HL-60 (cell line): ENCODE measurements around the gene EPN3.

ENCODE experiments used
- DNase-seq, 2 experiments: peaks; one replicate each; pipeline ENCODE4 v3.0.0-alpha.2; 2010 to 2020; ENCODE audit warnings: low read depth in 1 of 2, low spot score in 1 of 2
- H3K27ac ChIP-seq: fragments of 250-450 bp; sonication (Bioruptor Pico); replicated peaks from 2 replicates; pipeline ENCODE4 v1.5.1; 2020; ENCODE audit warnings: mild to moderate bottlenecking, moderate library complexity
- H3K27me3 ChIP-seq: fragments of 250-450 bp; sonication (Bioruptor Pico); 2 replicates; pipeline ENCODE4 v1.5.1; 2021; ENCODE audit warnings: mild to moderate bottlenecking, moderate library complexity; ENCODE audit not compliant: insufficient read depth, poor library complexity, severe bottlenecking
- H3K4me3 ChIP-seq: replicated peaks from 2 replicates; pipeline ENCODE4 v1.5.1; 2011; ENCODE audit warnings: mild to moderate bottlenecking, control low read depth, low read length; ENCODE audit not compliant: insufficient read depth
- GABPA ChIP-seq: IDR thresholded peaks from 2 replicates; pipeline ENCODE4 v1.6.1; 2012; ENCODE audit warnings: low read depth
- POLR2AphosphoS5 ChIP-seq: IDR thresholded peaks from 2 replicates; pipeline ENCODE4 v1.6.1; 2012; ENCODE audit warnings: low read depth
- REST ChIP-seq: IDR thresholded peaks from 2 replicates; pipeline ENCODE4 v1.6.1; 2012; ENCODE audit warnings: low read depth; ENCODE audit not compliant: insufficient replicate concordance
- SPI1 ChIP-seq: IDR thresholded peaks from 2 replicates; pipeline ENCODE4 v1.6.1; 2012; ENCODE audit warnings: low read depth, mild to moderate bottlenecking, borderline replicate concordance
- TF ChIP-seq, protein P1 (sequence below): IDR thresholded peaks from one replicate; pipeline ENCODE4 v1.5.1; 2011; ENCODE audit warnings: low read length, control low read depth, inconsistent platforms; ENCODE audit not compliant: insufficient read depth

Gene EPN3

GRCh38 chr17:50581316-50581715 is 48.8 kb downstream of the EPN3 start:
- DNase-seq, result no peak
- peaks cover 5% of the 10 kb centered on the region for H3K27me3 ChIP-seq
- no peak overlapping the region for H3K4me3 ChIP-seq
- H3K27ac ChIP-seq, result no peak overlapping the region
- TF ChIP-seq POLR2AphosphoS5, result no peak
- TF ChIP-seq, protein P1, sequence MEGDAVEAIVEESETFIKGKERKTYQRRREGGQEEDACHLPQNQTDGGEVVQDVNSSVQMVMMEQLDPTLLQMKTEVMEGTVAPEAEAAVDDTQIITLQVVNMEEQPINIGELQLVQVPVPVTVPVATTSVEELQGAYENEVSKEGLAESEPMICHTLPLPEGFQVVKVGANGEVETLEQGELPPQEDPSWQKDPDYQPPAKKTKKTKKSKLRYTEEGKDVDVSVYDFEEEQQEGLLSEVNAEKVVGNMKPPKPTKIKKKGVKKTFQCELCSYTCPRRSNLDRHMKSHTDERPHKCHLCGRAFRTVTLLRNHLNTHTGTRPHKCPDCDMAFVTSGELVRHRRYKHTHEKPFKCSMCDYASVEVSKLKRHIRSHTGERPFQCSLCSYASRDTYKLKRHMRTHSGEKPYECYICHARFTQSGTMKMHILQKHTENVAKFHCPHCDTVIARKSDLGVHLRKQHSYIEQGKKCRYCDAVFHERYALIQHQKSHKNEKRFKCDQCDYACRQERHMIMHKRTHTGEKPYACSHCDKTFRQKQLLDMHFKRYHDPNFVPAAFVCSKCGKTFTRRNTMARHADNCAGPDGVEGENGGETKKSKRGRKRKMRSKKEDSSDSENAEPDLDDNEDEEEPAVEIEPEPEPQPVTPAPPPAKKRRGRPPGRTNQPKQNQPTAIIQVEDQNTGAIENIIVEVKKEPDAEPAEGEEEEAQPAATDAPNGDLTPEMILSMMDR, result no peak
- TF ChIP-seq REST, result no peak
- TF ChIP-seq SPI1, result no peak
- TF ChIP-seq GABPA, result no peak

DNA sequence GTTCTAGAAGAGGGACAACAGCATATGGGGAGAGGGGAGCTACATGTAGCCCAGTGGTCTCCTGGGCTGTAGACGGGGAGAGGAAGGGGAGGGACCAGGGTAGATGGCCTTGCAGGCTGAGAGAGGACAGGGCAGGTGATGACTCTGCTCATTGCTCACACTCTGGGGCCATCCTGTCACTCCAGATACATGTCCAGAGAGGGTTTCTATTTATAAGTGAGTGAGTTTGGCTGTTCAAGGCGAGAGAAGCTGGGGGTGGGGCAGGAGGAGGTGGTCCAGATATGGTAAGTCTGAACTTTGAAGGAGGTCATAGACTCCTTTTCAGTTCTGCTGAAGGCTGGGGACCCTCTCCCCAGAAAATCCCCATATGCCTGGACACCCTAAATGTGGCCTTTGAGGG is 50.2 kb downstream of the EPN3 start:
- Histone ChIP-seq H3K4me3 (no peak overlapping the region), H3K27me3 (peaks cover 8% of the 10 kb centered on the region), H3K27ac (no peak overlapping the region)
- TF ChIP-seq REST, result no peak
- TF ChIP-seq GABPA, result no peak
- no peak for TF ChIP-seq POLR2AphosphoS5
- TF ChIP-seq SPI1, result no peak
- TF ChIP-seq, protein P1, result no peak
- DNase-seq, result no peak

DNA sequence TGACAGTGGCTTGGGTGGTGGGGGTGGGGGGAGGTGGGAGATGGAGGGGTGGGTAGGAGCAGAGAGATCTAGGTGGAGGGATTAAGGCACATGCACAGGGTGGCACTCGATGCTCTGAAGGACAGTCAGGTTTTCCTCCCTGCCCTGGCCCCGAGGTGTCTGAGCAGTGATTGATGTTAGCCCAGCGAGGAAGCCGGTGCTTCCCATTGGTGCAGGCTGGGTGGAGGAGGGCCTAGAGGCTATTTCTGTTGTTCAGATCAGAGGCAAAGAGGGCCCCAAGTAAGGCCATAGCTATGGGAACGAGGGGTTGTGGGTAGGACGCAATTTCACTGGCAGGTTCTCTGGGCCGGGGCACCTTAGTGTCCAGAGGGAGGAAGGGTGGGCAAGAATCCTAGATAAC is 51.1 kb downstream of the EPN3 start:
- DNase-seq, result no peak
- peaks cover 8% of the 10 kb centered on the region for H3K27me3 ChIP-seq
- TF ChIP-seq SPI1 (no peak), REST (no peak), POLR2AphosphoS5 (no peak), GABPA (no peak)
- TF ChIP-seq, protein P1, result no peak

More for the DNA sequence above, 51.1 kb downstream of the EPN3 start:
- Histone ChIP-seq H3K4me3 (no peak overlapping the region), H3K27ac (no peak overlapping the region)
